GM13977 (cell line): Measurements from ENCODE around the gene SCAANT1.

Experiments
- DNase-seq: peaks from one replicate; pipeline ENCODE4 v3.0.0; 2012; ENCODE audit warnings: low spot score
- in situ Hi-C: fragments of 300-500 bp; cut with MboI; formaldehyde crosslinking; loops from one replicate; pipeline ENCODE4 v1.12.0; 2022; ENCODE audit warnings: low sequenced_read_pairs, low pct_unique_long_range_greater_than_20kb, mixed read lengths, inconsistent platforms; ENCODE audit not compliant: unreplicated experiment
- TF ChIP-seq, protein P1 (sequence below): IDR thresholded peaks from 2 replicates; pipeline ENCODE4 v1.5.1; 2012; ENCODE audit warnings: mild to moderate bottlenecking, control low read depth; ENCODE audit not compliant: insufficient read depth; ENCODE audit errors: extremely low read depth, missing control alignments

The SCAANT1 gene

DNA sequence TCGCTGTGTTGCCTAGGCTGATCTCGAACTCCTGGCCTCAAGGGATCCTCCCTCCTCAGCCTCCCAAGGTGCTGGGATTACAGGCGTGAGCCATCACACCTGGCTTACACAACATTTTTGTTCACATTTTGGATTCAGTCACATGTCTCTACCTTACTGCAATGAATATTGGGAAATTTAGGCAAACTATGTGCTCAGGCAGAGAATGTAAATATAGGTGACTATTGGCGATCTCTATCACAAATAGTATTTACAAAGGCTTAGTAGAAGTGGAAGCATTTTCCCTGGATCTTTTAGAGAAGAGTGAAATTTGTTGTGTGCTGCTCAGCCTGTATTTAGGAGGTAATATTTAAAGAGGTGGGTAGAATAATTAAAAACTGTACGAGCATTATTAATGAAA lies 20.7 kb downstream of the SCAANT1 start:
- in situ Hi-C loops: no loop called here
- no peak for DNase-seq
- TF ChIP-seq, protein P1, sequence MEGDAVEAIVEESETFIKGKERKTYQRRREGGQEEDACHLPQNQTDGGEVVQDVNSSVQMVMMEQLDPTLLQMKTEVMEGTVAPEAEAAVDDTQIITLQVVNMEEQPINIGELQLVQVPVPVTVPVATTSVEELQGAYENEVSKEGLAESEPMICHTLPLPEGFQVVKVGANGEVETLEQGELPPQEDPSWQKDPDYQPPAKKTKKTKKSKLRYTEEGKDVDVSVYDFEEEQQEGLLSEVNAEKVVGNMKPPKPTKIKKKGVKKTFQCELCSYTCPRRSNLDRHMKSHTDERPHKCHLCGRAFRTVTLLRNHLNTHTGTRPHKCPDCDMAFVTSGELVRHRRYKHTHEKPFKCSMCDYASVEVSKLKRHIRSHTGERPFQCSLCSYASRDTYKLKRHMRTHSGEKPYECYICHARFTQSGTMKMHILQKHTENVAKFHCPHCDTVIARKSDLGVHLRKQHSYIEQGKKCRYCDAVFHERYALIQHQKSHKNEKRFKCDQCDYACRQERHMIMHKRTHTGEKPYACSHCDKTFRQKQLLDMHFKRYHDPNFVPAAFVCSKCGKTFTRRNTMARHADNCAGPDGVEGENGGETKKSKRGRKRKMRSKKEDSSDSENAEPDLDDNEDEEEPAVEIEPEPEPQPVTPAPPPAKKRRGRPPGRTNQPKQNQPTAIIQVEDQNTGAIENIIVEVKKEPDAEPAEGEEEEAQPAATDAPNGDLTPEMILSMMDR: no peak

GRCh38 chr3:63886858-63887257 lies 25.3 kb downstream of the SCAANT1 start:
- TF ChIP-seq, protein P1: no peak
- DNase-seq: no peak
- in situ Hi-C loops: no loop called here

DNA sequence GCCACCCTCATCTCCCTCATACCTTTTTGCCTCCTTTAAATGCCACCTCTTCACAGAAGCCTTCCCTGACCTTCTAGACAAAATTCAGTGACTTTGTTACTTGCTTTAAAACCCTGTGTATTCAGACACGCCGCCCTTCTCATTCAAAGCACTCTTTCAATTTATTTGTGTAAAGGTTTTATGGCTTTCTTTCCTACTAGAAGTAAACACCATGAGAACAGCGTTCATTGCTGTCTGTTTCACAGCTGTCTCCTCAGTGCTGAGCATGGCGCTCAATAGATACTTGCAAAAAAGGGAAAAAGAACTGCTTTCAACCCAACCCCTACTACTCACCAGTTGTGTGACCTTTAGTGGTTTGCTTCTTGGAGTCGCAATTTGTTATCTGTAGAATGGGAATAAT lies 31.5 kb downstream of the SCAANT1 start:
- TF ChIP-seq, protein P1: no peak
- DNase-seq: no peak
- in situ Hi-C loops: no loop called here

- DNase-seq: no peak
- TF ChIP-seq, protein P1: no peak
- in situ Hi-C loops: no loop called here
These were observed 33.7 kb downstream of the SCAANT1 start for GRCh38 chr3:63878394-63879060.

DNA sequence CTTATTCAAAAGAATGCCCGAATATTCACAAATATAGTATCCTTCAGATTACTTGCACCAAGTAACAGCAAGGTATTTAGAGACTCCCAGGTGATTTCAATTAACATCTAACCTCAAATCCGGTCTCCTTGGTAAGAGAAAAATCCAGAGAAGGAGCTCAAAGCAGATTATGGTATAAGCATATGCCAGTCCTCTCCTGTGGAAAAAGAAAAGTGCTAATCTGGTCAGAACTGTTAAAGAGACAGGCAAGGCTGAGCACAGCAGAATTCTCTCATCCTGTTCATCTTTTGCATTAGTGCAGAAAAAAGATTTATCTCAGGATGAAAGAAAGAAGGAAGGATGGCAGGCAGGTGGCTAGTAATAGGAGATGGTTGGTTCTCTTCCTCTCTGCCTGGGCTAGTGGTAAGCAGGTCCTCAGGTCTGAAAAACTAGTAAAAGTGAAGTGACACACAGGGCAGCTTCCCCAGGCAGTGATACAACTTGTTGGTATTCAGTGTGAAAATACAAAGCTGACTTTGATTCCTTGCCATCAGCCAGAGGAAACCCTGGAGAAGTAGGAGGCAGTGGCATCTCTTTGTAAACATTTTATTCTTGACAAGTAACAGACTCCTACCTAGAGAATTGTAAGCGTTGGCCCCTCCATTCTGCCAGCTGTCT lies 34.3 kb downstream of the SCAANT1 start:
- no peak for DNase-seq
- TF ChIP-seq, protein P1: no peak
- in situ Hi-C loops: no loop called here

- in situ Hi-C loops: no loop called here
- DNase-seq: no peak
- TF ChIP-seq, protein P1: no peak
These were observed 35.9 kb downstream of the SCAANT1 start for GRCh38 chr3:63876260-63876659.

- no peak for DNase-seq
- TF ChIP-seq, protein P1: no peak
- in situ Hi-C loops: no loop called here
These were observed 36.7 kb downstream of the SCAANT1 start for GRCh38 chr3:63875510-63875909.
